Fibroblast of villous mesenchyme (primary cell): ENCODE results near the gene SPDYA. TPM values are rescaled to one million over a fixed set of nuclear protein-coding genes. Genes with fewer than 3 reads are reported as not detected.
A peak's percentile ranks its signal among the peaks of the same experiment; 100 is the strongest.

Source experiments
- DNase-seq: peaks from one replicate; pipeline ENCODE4 v3.0.0-alpha.2; 2010; ENCODE audit warnings: low read depth
- H3K4me3 ChIP-seq: 2 replicates; pipeline ENCODE4 v1.5.1; 2011; ENCODE audit warnings: low read depth, mild to moderate bottlenecking, low read length
- CTCF ChIP-seq: IDR thresholded peaks from 2 replicates; pipeline ENCODE4 v1.5.1; 2012; ENCODE audit warnings: low read depth, mild to moderate bottlenecking, low read length; ENCODE audit not compliant: insufficient read depth
- total RNA-seq: library from RNA; depleted of rRNA; stranded (reverse); fragments of >200 nt; gene quantifications from 2 replicates; pipeline ENCODE4 v1.2.3, GENCODE V29; 2012

The SPDYA gene
- 0.97 and 1.3 TPM in 2 replicates for total RNA-seq

DNA sequence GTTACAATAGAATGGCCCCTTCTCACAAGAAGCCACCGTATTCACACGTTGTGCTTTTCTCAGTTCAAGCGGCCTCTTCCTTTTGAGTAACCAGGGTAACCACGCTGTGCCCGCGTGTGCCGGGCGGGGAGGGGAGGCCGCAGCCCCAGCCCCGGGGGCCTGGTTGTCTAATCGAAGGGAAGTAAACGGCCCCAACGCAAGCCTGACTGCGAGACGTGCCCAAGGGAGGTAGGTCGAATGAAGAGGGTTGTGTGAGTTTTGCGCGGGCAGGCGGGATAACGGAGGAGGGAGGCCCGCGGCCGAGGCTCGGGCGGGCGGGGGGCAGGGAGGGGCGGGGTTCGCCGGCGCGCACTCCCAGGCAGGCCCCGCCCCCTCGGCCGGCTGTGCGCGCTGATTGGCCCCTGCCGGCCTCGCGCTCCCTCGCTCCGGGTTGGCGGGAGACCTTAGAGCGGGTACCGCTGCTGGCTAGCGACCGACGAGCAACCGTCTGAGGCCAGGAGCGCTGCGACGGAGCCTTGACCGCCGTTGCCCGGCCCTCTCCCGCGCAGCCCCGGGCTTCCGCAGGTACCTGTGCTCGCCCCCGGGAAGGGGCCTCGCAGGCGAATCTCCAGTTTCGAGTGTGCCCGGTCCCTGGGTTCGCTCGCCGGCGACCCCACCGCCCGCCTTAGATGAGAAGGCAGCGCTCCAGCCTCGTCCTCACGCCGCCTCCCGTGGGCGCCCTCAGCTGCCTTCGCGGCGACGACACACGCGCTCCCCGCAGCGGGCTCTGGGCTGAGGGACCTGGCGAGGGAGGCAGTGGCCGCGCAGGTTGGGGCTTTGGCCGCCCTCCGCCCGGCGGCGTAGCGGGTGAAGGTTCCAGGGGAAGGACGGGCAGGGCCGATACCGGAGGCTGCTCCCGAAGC, at the start of gene SPDYA:
Gene SPDYA, plus strand, starts transcription at position 451 of the 902 bp plus-strand sequence. CDS start 5,181 bp downstream, outside the sequence.
- DNase-seq, result peak; percentile 66
- peak within 1 kb of the TSS; percentile 63 for H3K4me3 ChIP-seq
- no peak for TF ChIP-seq CTCF

- no peak for DNase-seq
- H3K4me3 ChIP-seq, result no peak overlapping the region
- no peak for TF ChIP-seq CTCF
Measured at GRCh38 chr2:28761420-28761819, 49.2 kb upstream of the SPDYA start.

DNA sequence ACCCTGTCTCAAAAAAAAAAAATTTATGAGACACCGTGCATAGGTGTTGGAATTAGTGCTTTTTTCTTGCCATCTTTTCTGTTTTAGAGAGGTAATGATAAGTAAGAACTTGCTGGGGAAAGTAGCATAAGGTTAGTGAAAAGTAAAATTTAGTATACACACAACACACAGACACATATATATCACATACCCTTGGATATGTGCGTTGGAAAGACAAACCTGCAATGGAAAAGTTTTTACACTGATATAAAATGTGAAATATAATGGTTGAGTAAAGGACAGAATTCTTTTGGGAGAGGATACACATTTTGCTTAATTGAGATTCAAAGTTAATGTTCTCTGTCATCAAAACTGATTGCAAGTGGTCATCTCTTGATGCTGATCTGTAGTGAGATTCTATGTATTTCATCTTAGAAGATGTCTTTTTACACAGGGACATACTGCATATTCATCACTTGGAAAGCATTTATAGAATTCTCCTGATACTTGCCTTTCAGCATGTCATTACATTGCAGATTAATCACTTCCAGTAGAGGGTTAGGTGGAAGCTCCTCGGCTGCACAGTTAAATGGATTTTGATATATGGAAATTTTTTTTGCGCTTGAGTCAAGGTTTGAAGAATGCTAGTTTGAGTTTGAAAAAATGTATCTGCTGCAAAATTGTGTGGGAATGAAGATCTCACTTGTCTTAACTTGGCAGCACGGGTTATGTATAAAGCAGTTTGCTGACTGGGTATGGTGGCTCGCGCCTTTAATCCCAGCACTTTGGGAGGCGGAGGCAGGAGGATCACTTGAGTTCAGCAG, 45.5 kb upstream of the SPDYA start:
- no peak overlapping the region for H3K4me3 ChIP-seq
- no peak for DNase-seq
- TF ChIP-seq CTCF, result no peak

GRCh38 chr2:28766070-28766469, 44.6 kb upstream of the SPDYA start:
- no peak overlapping the region for H3K4me3 ChIP-seq
- peak; percentile 56 for DNase-seq
- no peak for TF ChIP-seq CTCF

- H3K4me3 ChIP-seq, result no peak overlapping the region
- DNase-seq, result no peak
- TF ChIP-seq CTCF, result no peak
Measured at GRCh38 chr2:28767337-28767736, 43.3 kb upstream of the SPDYA start.

- no peak for DNase-seq
- H3K4me3 ChIP-seq, result no peak overlapping the region
- TF ChIP-seq CTCF, result no peak
Measured at GRCh38 chr2:28768422-28768821, 42.2 kb upstream of the SPDYA start.
